Neuronal stem cell (in vitro differentiated cells): ENCODE measurements around the gene CILP.
A peak's percentile ranks its signal among the peaks of the same experiment; 100 is the strongest.

ENCODE experiments used
- DNase-seq: peaks from one replicate; pipeline ENCODE4 v3.0.0-alpha.2; 2013; ENCODE audit warnings: low spot score
- H2AFZ ChIP-seq: one replicate; pipeline ENCODE4 v1.6.1; 2013; ENCODE audit warnings: mild to moderate bottlenecking, low read length, inconsistent platforms
- H2AK5ac ChIP-seq: 2 replicates; pipeline ENCODE4 v1.6.1; 2013; ENCODE audit warnings: low read depth, mild to moderate bottlenecking, inconsistent platforms, low read length, moderate library complexity, mixed read lengths
- H2BK120ac ChIP-seq: 2 replicates; pipeline ENCODE4 v1.6.1; 2013; ENCODE audit warnings: low read depth, mild to moderate bottlenecking, inconsistent platforms, low read length, moderate library complexity, mixed read lengths
- H2BK12ac ChIP-seq: one replicate; pipeline ENCODE4 v1.6.1; 2013; ENCODE audit warnings: low read length, inconsistent platforms
- H2BK15ac ChIP-seq: 2 replicates; pipeline ENCODE4 v1.6.1; 2013; ENCODE audit warnings: mild to moderate bottlenecking, low read length, inconsistent platforms, mixed read lengths
- H2BK5ac ChIP-seq: one replicate; pipeline ENCODE4 v1.6.1; 2013; ENCODE audit warnings: inconsistent platforms, mild to moderate bottlenecking, low read length, moderate library complexity
- H3K14ac ChIP-seq: one replicate; pipeline ENCODE4 v1.6.1; 2013; ENCODE audit warnings: low read length, inconsistent platforms
- H3K18ac ChIP-seq: 2 replicates; pipeline ENCODE4 v1.6.1; 2013; ENCODE audit warnings: low read length, inconsistent platforms
- H3K23ac ChIP-seq: 2 replicates; pipeline ENCODE4 v1.6.1; 2013; ENCODE audit warnings: low read depth, mild to moderate bottlenecking, mixed read lengths, low read length, inconsistent platforms; ENCODE audit not compliant: poor library complexity
- H3K27ac ChIP-seq: replicated peaks from 3 replicates; pipeline ENCODE4 v1.5.1; 2013; ENCODE audit warnings: low read length, inconsistent platforms
- H3K27me3 ChIP-seq, 3 experiments: 2 replicates each; pipeline ENCODE4 v1.6.1; 2013; ENCODE audit warnings: low read length in 3 of 3, mild to moderate bottlenecking in 2 of 3, inconsistent platforms in 1 of 3, low read depth in 1 of 3, mixed read lengths in 1 of 3, moderate library complexity in 1 of 3; ENCODE audit not compliant: control insufficient read depth in 3 of 3, insufficient read depth in 3 of 3
- H3K36me3 ChIP-seq, 2 donors: replicated peaks in 1 of 2; 2 replicates each; pipeline ENCODE4 v1.6.1; 2013; ENCODE audit warnings: low read length in 2 of 2; ENCODE audit not compliant: control insufficient read depth in 2 of 2, insufficient read depth in 2 of 2
- H3K4ac ChIP-seq: 2 replicates; pipeline ENCODE4 v1.6.1; 2013; ENCODE audit warnings: inconsistent platforms, mild to moderate bottlenecking, low read length, moderate library complexity
- H3K4me1 ChIP-seq, 2 donors: 1 replicate in 1 of 2; 2 replicates in 1 of 2; pipeline ENCODE4 v1.6.1; 2013; ENCODE audit warnings: low read length in 2 of 2, low read depth in 1 of 2; ENCODE audit not compliant: control insufficient read depth in 2 of 2, insufficient read depth in 1 of 2
- H3K4me2 ChIP-seq: one replicate; pipeline ENCODE4 v1.6.1; 2013; ENCODE audit warnings: mild to moderate bottlenecking, low read length, inconsistent platforms; ENCODE audit not compliant: insufficient read depth, poor library complexity, severe bottlenecking
- H3K4me3 ChIP-seq, 2 donors: 2 replicates each; pipeline ENCODE4 v1.5.1; 2013; ENCODE audit warnings: low read length in 2 of 2, mild to moderate bottlenecking in 2 of 2, inconsistent platforms in 1 of 2, moderate library complexity in 1 of 2
- H3K79me1 ChIP-seq: one replicate; pipeline ENCODE4 v1.6.1; 2013; ENCODE audit warnings: low read depth, mild to moderate bottlenecking, inconsistent platforms, low read length, moderate library complexity
- H3K9ac ChIP-seq: one replicate; pipeline ENCODE4 v1.6.1; 2013; ENCODE audit warnings: mild to moderate bottlenecking, low read depth, low read length, inconsistent platforms; ENCODE audit not compliant: poor library complexity
- H3K9me3 ChIP-seq, 2 donors: replicated peaks in 1 of 2; 2 replicates each; pipeline versions ENCODE3 to v1.6.1; 2013; ENCODE audit warnings: low read length in 2 of 2, mild to moderate bottlenecking in 2 of 2, inconsistent platforms in 1 of 2, low read depth in 1 of 2, mixed read lengths in 1 of 2, moderate library complexity in 1 of 2; ENCODE audit not compliant: control insufficient read depth in 2 of 2, insufficient read depth in 1 of 2
- H4K8ac ChIP-seq: one replicate; pipeline ENCODE4 v1.6.1; 2013; ENCODE audit warnings: low read depth, mild to moderate bottlenecking, inconsistent platforms, low read length, moderate library complexity
- H4K91ac ChIP-seq: one replicate; pipeline ENCODE4 v1.6.1; 2013; ENCODE audit warnings: low read length, low read depth, mild to moderate bottlenecking, inconsistent platforms; ENCODE audit not compliant: poor library complexity
- WGBS, 2 donors: extraction: QIAGEN DNeasy Blood & Tissue Kit; methylation state at CpG; one replicate each; pipeline ENCODE4 v1.1.7; 2013; ENCODE audit warnings: missing lambda C conversion rate in 2 of 2, mixed read lengths in 1 of 2; ENCODE audit not compliant: insufficient read length in 2 of 2, insufficient replicate concordance in 1 of 2; ENCODE audit errors: extremely low coverage in 2 of 2; 5-methylcytosine and 5-hydroxymethylcytosine counted together

CILP gene

DNA sequence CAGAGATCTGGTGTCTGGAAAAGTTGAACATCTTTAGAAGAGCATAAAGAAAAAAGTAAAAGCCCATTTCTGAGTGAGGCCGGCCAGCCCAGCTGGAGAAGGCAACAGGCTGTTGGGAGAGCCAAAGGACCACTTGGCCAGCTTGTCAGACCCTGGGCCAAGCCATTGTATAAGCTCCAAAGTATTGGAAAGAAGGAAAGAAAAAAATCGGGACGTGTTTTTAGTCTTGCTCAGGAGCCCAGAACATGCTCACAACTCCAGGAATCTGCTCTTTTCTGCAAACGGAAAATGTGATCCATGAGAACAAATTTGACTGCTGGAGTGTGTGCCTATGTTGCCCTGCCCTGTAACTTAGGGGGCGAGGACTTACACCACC, 15.7 kb downstream of the CILP start:
- H3K79me1 ChIP-seq = no peaks in the 10 kb centered on the region
- H3K14ac ChIP-seq = no peak overlapping the region
- no peak overlapping the region for H3K18ac ChIP-seq
- no peaks in the 10 kb centered on the region for H3K36me3 ChIP-seq
- H2BK12ac ChIP-seq = no peak overlapping the region
- H3K27me3 ChIP-seq = peaks cover 0 to 9% (median 0%) of the 10 kb centered on the region in 3 experiments
- H3K27ac ChIP-seq = no peak overlapping the region
- H4K91ac ChIP-seq = no peak overlapping the region
- DNase-seq = no peak
- no peak overlapping the region for H3K4me3 ChIP-seq
- no peak overlapping the region for H4K8ac ChIP-seq
- no CpG with 5 or more reads among the region's 5 CpGs for WGBS, 2 donors
- H3K4ac ChIP-seq = no peak overlapping the region
- H2AK5ac ChIP-seq = no peak overlapping the region
- H3K4me1 ChIP-seq = no peaks in the 10 kb centered on the region
- H3K23ac ChIP-seq = no peak overlapping the region
- no peak overlapping the region for H2BK5ac ChIP-seq
- no peak overlapping the region for H2AFZ ChIP-seq
- no peak overlapping the region for H3K9ac ChIP-seq
- H3K9me3 ChIP-seq = peaks cover 3 to 5% of the 10 kb centered on the region in 2 donors
- no peak overlapping the region for H2BK15ac ChIP-seq
- no peak overlapping the region for H3K4me2 ChIP-seq
- no peak overlapping the region for H2BK120ac ChIP-seq

GRCh38 chr15:65194826-65195547, 16.3 kb downstream of the CILP start:
- no peak overlapping the region for H3K4me3 ChIP-seq
- H3K9ac ChIP-seq = no peak overlapping the region
- H3K36me3 ChIP-seq = no peaks in the 10 kb centered on the region
- no peaks in the 10 kb centered on the region for H3K4me1 ChIP-seq
- H2AFZ ChIP-seq = no peak overlapping the region
- H3K18ac ChIP-seq = no peak overlapping the region
- H3K23ac ChIP-seq = no peak overlapping the region
- no peak overlapping the region for H2AK5ac ChIP-seq
- no peak overlapping the region for H4K8ac ChIP-seq
- peaks cover 3 to 5% of the 10 kb centered on the region in 2 donors for H3K9me3 ChIP-seq
- H3K14ac ChIP-seq = no peak overlapping the region
- no peak overlapping the region for H3K4ac ChIP-seq
- no peak overlapping the region for H2BK12ac ChIP-seq
- no peak overlapping the region for H2BK15ac ChIP-seq
- H2BK5ac ChIP-seq = no peak overlapping the region
- DNase-seq = no peak
- H2BK120ac ChIP-seq = no peak overlapping the region
- H3K4me2 ChIP-seq = no peak overlapping the region
- no peak overlapping the region for H3K27ac ChIP-seq
- WGBS, 2 donors = no CpG with 5 or more reads among the region's 7 CpGs
- peaks cover 0 to 9% (median 0%) of the 10 kb centered on the region in 3 experiments for H3K27me3 ChIP-seq
- H3K79me1 ChIP-seq = no peaks in the 10 kb centered on the region
- no peak overlapping the region for H4K91ac ChIP-seq

DNA sequence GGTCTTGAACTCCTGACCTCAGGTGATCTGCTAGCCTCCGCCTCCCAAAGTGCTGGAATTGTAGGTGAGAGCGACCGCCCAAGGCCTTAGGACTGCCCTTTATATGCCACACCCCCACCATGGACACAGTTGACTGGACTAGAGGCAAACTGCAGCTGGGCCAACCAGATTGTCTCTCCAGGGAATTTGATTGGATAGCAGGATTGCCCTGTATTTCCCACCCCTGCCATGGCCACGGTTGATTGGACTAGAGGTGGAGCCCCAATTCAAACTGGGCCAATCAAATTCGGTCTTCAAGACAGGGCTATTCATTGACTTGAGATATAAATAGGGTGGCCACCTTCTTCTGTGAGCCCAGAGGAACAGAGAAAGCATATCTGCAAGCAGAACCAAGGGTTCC, 19.3 kb downstream of the CILP start:
- Histone ChIP-seq H4K8ac (no peak overlapping the region), H3K14ac (no peak overlapping the region), H3K4me2 (no peak overlapping the region), H3K4me3 (peak overlapping the region in 1 of 2 donors; percentile 2), H3K4me1 (peaks cover 0 to 2% of the 10 kb centered on the region in 2 donors), H3K27ac (no peak overlapping the region), H2BK120ac (no peak overlapping the region), H4K91ac (no peak overlapping the region), H3K79me1 (no peaks in the 10 kb centered on the region), H3K36me3 (no peaks in the 10 kb centered on the region), H2BK15ac (no peak overlapping the region), H2AK5ac (no peak overlapping the region), H2AFZ (no peak overlapping the region), H2BK5ac (no peak overlapping the region), H3K9ac (no peak overlapping the region), H3K18ac (no peak overlapping the region), H3K4ac (no peak overlapping the region), H3K9me3 (peaks cover 2 to 3% of the 10 kb centered on the region in 2 donors), H2BK12ac (no peak overlapping the region), H3K27me3 (peaks cover 0 to 9% (median 0%) of the 10 kb centered on the region in 3 experiments), H3K23ac (no peak overlapping the region)
- WGBS, 2 donors = no CpG with 5 or more reads among the region's 5 CpGs
- no peak for DNase-seq

DNA sequence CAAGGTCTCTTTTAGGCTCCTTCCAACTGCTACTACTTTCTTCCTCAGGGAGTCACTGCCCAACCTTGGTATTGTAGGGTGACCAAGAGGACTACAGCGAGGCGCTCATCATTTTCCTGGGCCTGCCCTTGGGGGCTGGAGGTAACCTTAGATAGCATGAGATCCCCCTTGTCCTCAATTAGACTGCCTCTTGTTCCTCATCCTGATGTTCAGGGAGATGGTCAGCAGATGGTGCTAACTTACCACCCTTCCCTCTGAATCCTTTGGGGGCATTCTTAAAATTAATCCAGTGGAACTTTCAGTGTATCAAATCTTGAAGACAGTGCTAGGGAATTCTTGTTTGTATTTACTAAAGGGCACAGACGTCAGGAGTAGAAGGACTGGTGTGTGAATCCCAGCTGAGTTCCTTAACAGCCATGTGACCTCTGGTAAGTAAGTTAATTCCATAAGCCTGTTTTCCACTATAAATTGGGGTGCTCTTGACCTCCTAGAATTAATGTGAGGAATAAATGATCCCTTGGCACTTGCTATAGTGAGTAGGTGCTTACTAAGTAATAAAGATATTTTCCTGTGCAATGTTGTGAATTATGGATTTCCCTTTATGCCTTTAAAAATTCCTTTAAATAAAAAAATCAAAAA, 22.1 kb downstream of the CILP start:
- no peak overlapping the region for H2BK15ac ChIP-seq
- H2BK12ac ChIP-seq = no peak overlapping the region
- no peak overlapping the region for H3K4ac ChIP-seq
- H3K9ac ChIP-seq = no peak overlapping the region
- no CpG with 5 or more reads among the region's 3 CpGs for WGBS, 2 donors
- H2AFZ ChIP-seq = peak overlapping the region; percentile 67
- no peak overlapping the region for H3K14ac ChIP-seq
- H2BK120ac ChIP-seq = no peak overlapping the region
- H3K27me3 ChIP-seq = no peaks in the 10 kb centered on the region
- H3K4me3 ChIP-seq = no peak overlapping the region
- H3K4me2 ChIP-seq = no peak overlapping the region
- no peaks in the 10 kb centered on the region for H3K36me3 ChIP-seq
- H3K23ac ChIP-seq = no peak overlapping the region
- H4K91ac ChIP-seq = no peak overlapping the region
- DNase-seq = peak; percentile 57
- H3K4me1 ChIP-seq = peaks cover 0 to 2% of the 10 kb centered on the region in 2 donors
- no peak overlapping the region for H3K18ac ChIP-seq
- no peak overlapping the region for H4K8ac ChIP-seq
- H3K79me1 ChIP-seq = no peaks in the 10 kb centered on the region
- no peak overlapping the region for H3K27ac ChIP-seq
- H3K9me3 ChIP-seq = no peaks in the 10 kb centered on the region
- H2AK5ac ChIP-seq = no peak overlapping the region
- H2BK5ac ChIP-seq = no peak overlapping the region
